Nephron (organoid): ENCODE results near the gene FTO.

ENCODE experiments used
- H3K27ac Mint-ChIP-seq, 3 experiments: 2 replicates each; pipeline ENCODE4 v1.8.0; 2020; ENCODE audit warnings: mixed read lengths in 3 of 3, mild to moderate bottlenecking in 2 of 3, moderate library complexity in 1 of 3
- H3K27me3 Mint-ChIP-seq: 2 replicates; pipeline ENCODE4 v1.8.0; 2021; ENCODE audit warnings: low read depth, mild to moderate bottlenecking, moderate library complexity, mixed read lengths
- H3K36me3 Mint-ChIP-seq: 2 replicates; pipeline ENCODE4 v1.8.0; 2020; ENCODE audit warnings: low read depth, mixed read lengths
- H3K4me1 Mint-ChIP-seq: 2 replicates; pipeline ENCODE4 v1.8.0; 2020; ENCODE audit warnings: mixed read lengths
- H3K4me3 Mint-ChIP-seq, 3 experiments: 2 replicates each; pipeline ENCODE4 v1.8.0; 2020; ENCODE audit warnings: mild to moderate bottlenecking in 3 of 3, mixed read lengths in 3 of 3, moderate library complexity in 2 of 3
- H3K9me3 Mint-ChIP-seq: 2 replicates; pipeline ENCODE4 v1.8.0; 2020; ENCODE audit warnings: mixed read lengths
- CTCF ChIP-seq, 3 experiments: fragments of 200-600 bp; sonication (generic); IDR thresholded peaks; one replicate each; pipeline ENCODE4 v1.5.0; 2021; ENCODE audit warnings: antibody characterized with exemption in 3 of 3; ENCODE audit not compliant: unreplicated experiment in 3 of 3

FTO gene

GRCh38 chr16:54069601-54070239 lies 365.8 kb downstream of the FTO start:
- H3K27me3 Mint-ChIP-seq: peaks cover 3% of the 10 kb centered on the region
- peaks cover 15% of the 10 kb centered on the region for H3K4me1 Mint-ChIP-seq
- H3K9me3 Mint-ChIP-seq: peaks cover 2% of the 10 kb centered on the region
- no peak for TF ChIP-seq CTCF (IDR thresholded peaks at IDR 0.05; ENCODE audit: unreplicated experiment in 3 of 3)
- H3K36me3 Mint-ChIP-seq: no peaks in the 10 kb centered on the region
- H3K27ac Mint-ChIP-seq: no peak overlapping the region
- no peak overlapping the region for H3K4me3 Mint-ChIP-seq

GRCh38 chr16:54070789-54071343 lies 366.9 kb downstream of the FTO start:
- Mint-ChIP-seq H3K36me3 (no peaks in the 10 kb centered on the region), H3K27me3 (no peaks in the 10 kb centered on the region), H3K27ac (no peak overlapping the region), H3K4me1 (peaks cover 15% of the 10 kb centered on the region), H3K9me3 (peaks cover 2% of the 10 kb centered on the region), H3K4me3 (no peak overlapping the region)
- no peak for TF ChIP-seq CTCF (IDR thresholded peaks at IDR 0.05; ENCODE audit: unreplicated experiment in 3 of 3)

GRCh38 chr16:54071514-54071913 lies 367.6 kb downstream of the FTO start:
- no peaks in the 10 kb centered on the region for H3K27me3 Mint-ChIP-seq
- H3K36me3 Mint-ChIP-seq: no peaks in the 10 kb centered on the region
- peaks cover 13% of the 10 kb centered on the region for H3K4me1 Mint-ChIP-seq
- TF ChIP-seq CTCF (IDR thresholded peaks at IDR 0.05; ENCODE audit: unreplicated experiment in 3 of 3): no peak
- no peak overlapping the region for H3K4me3 Mint-ChIP-seq
- H3K9me3 Mint-ChIP-seq: peaks cover 2% of the 10 kb centered on the region
- H3K27ac Mint-ChIP-seq: no peak overlapping the region

GRCh38 chr16:54072237-54072636 lies 368.3 kb downstream of the FTO start:
- no peak for TF ChIP-seq CTCF (IDR thresholded peaks at IDR 0.05; ENCODE audit: unreplicated experiment in 3 of 3)
- H3K4me3 Mint-ChIP-seq: no peak overlapping the region
- no peaks in the 10 kb centered on the region for H3K36me3 Mint-ChIP-seq
- peaks cover 10% of the 10 kb centered on the region for H3K4me1 Mint-ChIP-seq
- H3K9me3 Mint-ChIP-seq: peaks cover 2% of the 10 kb centered on the region
- no peaks in the 10 kb centered on the region for H3K27me3 Mint-ChIP-seq
- no peak overlapping the region for H3K27ac Mint-ChIP-seq

GRCh38 chr16:54073356-54073755 lies 369.4 kb downstream of the FTO start:
- no peak overlapping the region for H3K4me3 Mint-ChIP-seq
- no peaks in the 10 kb centered on the region for H3K27me3 Mint-ChIP-seq
- no peak for TF ChIP-seq CTCF (IDR thresholded peaks at IDR 0.05; ENCODE audit: unreplicated experiment in 3 of 3)
- H3K36me3 Mint-ChIP-seq: no peaks in the 10 kb centered on the region
- H3K4me1 Mint-ChIP-seq: peaks cover 4% of the 10 kb centered on the region
- H3K27ac Mint-ChIP-seq: no peak overlapping the region
- peaks cover 2% of the 10 kb centered on the region for H3K9me3 Mint-ChIP-seq

- no peaks in the 10 kb centered on the region for H3K27me3 Mint-ChIP-seq
- H3K4me1 Mint-ChIP-seq: peaks cover 4% of the 10 kb centered on the region
- no peak overlapping the region for H3K27ac Mint-ChIP-seq
- peaks cover 2% of the 10 kb centered on the region for H3K9me3 Mint-ChIP-seq
- no peaks in the 10 kb centered on the region for H3K36me3 Mint-ChIP-seq
- TF ChIP-seq CTCF (IDR thresholded peaks at IDR 0.05; ENCODE audit: unreplicated experiment in 3 of 3): no peak
- H3K4me3 Mint-ChIP-seq: no peak overlapping the region
Observed at GRCh38 chr16:54075446-54075845, 371.5 kb downstream of the FTO start.
